Right lobe of liver (tissue), 4 donors: Measurements from ENCODE around the gene TBX2.

ENCODE experiments used
- POLR2A ChIP-seq: fragments of 450-650 bp; IDR thresholded peaks from one replicate; pipeline ENCODE4 v1.6.1; 2017; ENCODE audit warnings: antibody characterized with exemption, mild to moderate bottlenecking
- TF ChIP-seq, protein P1 (sequence below), 4 donors: fragments of 200-600 bp in 3 of 4; fragments of 450-650 bp in 1 of 4; IDR thresholded peaks; one replicate each; pipeline versions ENCODE4 v1.5.1 to v1.8.0; 2016 to 2022; ENCODE audit warnings: antibody characterized with exemption in 4 of 4, mild to moderate bottlenecking in 2 of 4
- donor health status: DM: no; HTN: no; CAD: no.
- donor health status: DM: no; HTN: no; CAD: no.
- donor health status: DM: no; HTN: yes; CAD: no.

DNA sequence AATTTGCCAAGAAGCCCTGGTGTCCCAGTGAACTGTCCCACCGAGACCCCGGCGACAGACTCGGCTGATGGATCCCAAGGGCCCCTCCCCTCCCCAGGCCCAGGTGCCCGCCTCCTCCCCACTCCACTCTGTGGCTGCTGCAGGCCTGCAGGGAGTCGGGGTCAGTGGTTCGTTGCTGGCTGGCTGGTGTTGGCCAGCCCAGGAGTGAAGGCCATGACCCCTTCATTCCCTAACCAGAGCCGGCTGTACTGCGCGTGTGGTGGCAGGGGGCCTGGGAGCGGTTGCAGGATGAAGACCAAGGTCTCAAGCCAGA, 9.2 kb upstream of the TBX2 start:
- TF ChIP-seq, protein P1, sequence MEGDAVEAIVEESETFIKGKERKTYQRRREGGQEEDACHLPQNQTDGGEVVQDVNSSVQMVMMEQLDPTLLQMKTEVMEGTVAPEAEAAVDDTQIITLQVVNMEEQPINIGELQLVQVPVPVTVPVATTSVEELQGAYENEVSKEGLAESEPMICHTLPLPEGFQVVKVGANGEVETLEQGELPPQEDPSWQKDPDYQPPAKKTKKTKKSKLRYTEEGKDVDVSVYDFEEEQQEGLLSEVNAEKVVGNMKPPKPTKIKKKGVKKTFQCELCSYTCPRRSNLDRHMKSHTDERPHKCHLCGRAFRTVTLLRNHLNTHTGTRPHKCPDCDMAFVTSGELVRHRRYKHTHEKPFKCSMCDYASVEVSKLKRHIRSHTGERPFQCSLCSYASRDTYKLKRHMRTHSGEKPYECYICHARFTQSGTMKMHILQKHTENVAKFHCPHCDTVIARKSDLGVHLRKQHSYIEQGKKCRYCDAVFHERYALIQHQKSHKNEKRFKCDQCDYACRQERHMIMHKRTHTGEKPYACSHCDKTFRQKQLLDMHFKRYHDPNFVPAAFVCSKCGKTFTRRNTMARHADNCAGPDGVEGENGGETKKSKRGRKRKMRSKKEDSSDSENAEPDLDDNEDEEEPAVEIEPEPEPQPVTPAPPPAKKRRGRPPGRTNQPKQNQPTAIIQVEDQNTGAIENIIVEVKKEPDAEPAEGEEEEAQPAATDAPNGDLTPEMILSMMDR (IDR thresholded peaks at IDR 0.05), result no peak
- TF ChIP-seq POLR2A, result no peak
